K562 (cell line): ENCODE measurements around the gene INPP4B.

Experiments
- CREM ChIP-seq: IDR thresholded peaks from 2 replicates; pipeline ENCODE4 v1.6.1; 2014; ENCODE audit warnings: antibody characterized with exemption, low read depth
- EZH2 ChIP-seq: IDR thresholded peaks from 2 replicates; pipeline ENCODE4 v1.6.1; 2012; ENCODE audit warnings: low read depth, mild to moderate bottlenecking, inconsistent platforms, low read length, borderline replicate concordance
- GABPA ChIP-seq: fragments of 200-800 bp; sonication (Bioruptor generic); conservative IDR thresholded peaks from 2 replicates; pipeline ENCODE4 v1.6.1; 2016; ENCODE audit warnings: low read depth, missing genetic modification characterization, missing compliant biosample characterization
- MAFK ChIP-seq: IDR thresholded peaks from 2 replicates; pipeline ENCODE4 v1.6.1; 2011; ENCODE audit warnings: low read length, improper control_type of control experiment
- PPARD ChIP-seq: fragments of 250-450 bp; sonication (Bioruptor Pico); IDR thresholded peaks from 2 replicates; pipeline ENCODE4 v1.8.0; 2022; ENCODE audit warnings: inconsistent platforms, mild to moderate bottlenecking, moderate library complexity
- SIX5 ChIP-seq, 2 experiments: IDR thresholded peaks; 2 replicates each; pipeline ENCODE4 v1.6.1; 2011; ENCODE audit warnings: low read length in 2 of 2, borderline replicate concordance in 1 of 2, low read depth in 1 of 2, mild to moderate bottlenecking in 1 of 2, moderate library complexity in 1 of 2; ENCODE audit not compliant: insufficient read depth in 1 of 2
- TAL1 ChIP-seq: fragments of 450-650 bp; IDR thresholded peaks from 2 replicates; pipeline ENCODE4 v1.6.1; 2016; ENCODE audit warnings: mild to moderate bottlenecking
- ZNF134 ChIP-seq: fragments of 250-450 bp; sonication (Bioruptor Pico); conservative IDR thresholded peaks from 2 replicates; pipeline ENCODE4 v1.4.0; 2020
- ZNF175 ChIP-seq: fragments of 200-800 bp; sonication (Bioruptor generic); IDR thresholded peaks from 2 replicates; pipeline ENCODE4 v1.6.1; 2016; ENCODE audit warnings: low read depth, mild to moderate bottlenecking, missing genetic modification characterization, missing compliant biosample characterization
- ZNF23 ChIP-seq: fragments of 250-450 bp; sonication (Bioruptor Pico); IDR thresholded peaks from 2 replicates; pipeline ENCODE4 v1.4.0; 2020; ENCODE audit warnings: mild to moderate bottlenecking
- TF ChIP-seq, protein P1 (sequence below): IDR thresholded peaks from 2 replicates; pipeline ENCODE4 v1.6.1; 2014; ENCODE audit warnings: antibody characterized with exemption
- TF ChIP-seq, protein P2 (sequence below), 2 experiments: fragments of 450-650 bp; formaldehyde crosslinking in 1 of 2; IDR thresholded peaks; 2 replicates each; pipeline versions ENCODE4 v1.4.0 to v1.6.1; 2014 to 2020; ENCODE audit warnings: mild to moderate bottlenecking in 2 of 2, borderline replicate concordance in 1 of 2, low read depth in 1 of 2
- TF ChIP-seq, protein P3 (sequence below), 3 experiments: IDR thresholded peaks in 2 of 3; conservative IDR thresholded peaks in 1 of 3; 2 replicates each; pipeline ENCODE4 v1.5.1; 2011 to 2012; ENCODE audit warnings: low read length in 3 of 3, mild to moderate bottlenecking in 3 of 3, control low read depth in 2 of 3, improper control_type of control experiment in 1 of 3, inconsistent platforms in 1 of 3, low read depth in 1 of 3, mixed read lengths in 1 of 3, moderate library complexity in 1 of 3; ENCODE audit not compliant: insufficient read depth in 2 of 3

DNA sequence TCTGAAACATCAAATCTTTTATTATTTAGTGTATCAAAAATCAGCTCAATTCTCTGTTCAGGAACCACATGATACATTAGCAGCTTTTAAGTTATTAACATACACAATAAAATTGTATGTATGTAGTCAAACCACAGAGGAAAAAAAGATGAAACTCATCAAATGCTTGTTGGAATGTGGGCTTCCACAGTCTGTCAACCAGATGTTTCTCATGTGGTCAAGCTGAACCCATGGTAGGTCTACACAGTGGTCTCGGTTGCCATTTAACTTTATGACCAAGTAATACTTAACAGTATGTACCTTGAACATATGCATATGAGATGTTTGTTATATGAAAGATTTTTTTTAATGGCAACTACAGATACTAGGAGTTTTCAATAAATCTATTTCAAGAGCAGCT is 781.9 kb downstream of the INPP4B start:
- no peak for TF ChIP-seq GABPA (tag)
- TF ChIP-seq PPARD (CRISPR knock-in tag) = no peak
- TF ChIP-seq, protein P1, sequence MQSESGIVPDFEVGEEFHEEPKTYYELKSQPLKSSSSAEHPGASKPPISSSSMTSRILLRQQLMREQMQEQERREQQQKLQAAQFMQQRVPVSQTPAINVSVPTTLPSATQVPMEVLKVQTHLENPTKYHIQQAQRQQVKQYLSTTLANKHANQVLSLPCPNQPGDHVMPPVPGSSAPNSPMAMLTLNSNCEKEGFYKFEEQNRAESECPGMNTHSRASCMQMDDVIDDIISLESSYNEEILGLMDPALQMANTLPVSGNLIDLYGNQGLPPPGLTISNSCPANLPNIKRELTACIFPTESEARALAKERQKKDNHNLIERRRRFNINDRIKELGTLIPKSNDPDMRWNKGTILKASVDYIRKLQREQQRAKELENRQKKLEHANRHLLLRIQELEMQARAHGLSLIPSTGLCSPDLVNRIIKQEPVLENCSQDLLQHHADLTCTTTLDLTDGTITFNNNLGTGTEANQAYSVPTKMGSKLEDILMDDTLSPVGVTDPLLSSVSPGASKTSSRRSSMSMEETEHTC = no peak
- TF ChIP-seq ZNF134 = no peak
- TF ChIP-seq, protein P2, sequence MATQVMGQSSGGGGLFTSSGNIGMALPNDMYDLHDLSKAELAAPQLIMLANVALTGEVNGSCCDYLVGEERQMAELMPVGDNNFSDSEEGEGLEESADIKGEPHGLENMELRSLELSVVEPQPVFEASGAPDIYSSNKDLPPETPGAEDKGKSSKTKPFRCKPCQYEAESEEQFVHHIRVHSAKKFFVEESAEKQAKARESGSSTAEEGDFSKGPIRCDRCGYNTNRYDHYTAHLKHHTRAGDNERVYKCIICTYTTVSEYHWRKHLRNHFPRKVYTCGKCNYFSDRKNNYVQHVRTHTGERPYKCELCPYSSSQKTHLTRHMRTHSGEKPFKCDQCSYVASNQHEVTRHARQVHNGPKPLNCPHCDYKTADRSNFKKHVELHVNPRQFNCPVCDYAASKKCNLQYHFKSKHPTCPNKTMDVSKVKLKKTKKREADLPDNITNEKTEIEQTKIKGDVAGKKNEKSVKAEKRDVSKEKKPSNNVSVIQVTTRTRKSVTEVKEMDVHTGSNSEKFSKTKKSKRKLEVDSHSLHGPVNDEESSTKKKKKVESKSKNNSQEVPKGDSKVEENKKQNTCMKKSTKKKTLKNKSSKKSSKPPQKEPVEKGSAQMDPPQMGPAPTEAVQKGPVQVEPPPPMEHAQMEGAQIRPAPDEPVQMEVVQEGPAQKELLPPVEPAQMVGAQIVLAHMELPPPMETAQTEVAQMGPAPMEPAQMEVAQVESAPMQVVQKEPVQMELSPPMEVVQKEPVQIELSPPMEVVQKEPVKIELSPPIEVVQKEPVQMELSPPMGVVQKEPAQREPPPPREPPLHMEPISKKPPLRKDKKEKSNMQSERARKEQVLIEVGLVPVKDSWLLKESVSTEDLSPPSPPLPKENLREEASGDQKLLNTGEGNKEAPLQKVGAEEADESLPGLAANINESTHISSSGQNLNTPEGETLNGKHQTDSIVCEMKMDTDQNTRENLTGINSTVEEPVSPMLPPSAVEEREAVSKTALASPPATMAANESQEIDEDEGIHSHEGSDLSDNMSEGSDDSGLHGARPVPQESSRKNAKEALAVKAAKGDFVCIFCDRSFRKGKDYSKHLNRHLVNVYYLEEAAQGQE (IDR thresholded peaks at IDR 0.05; ENCODE audit: borderline replicate concordance) = no peak
- TF ChIP-seq, protein P2 (CRISPR knock-in tag; IDR thresholded peaks at IDR 0.05; ENCODE audit: low read depth) = no peak
- TF ChIP-seq ZNF175 (CRISPR knock-in tag) = no peak
- no peak for TF ChIP-seq SIX5 (IDR thresholded peaks at IDR 0.05; ENCODE audit: borderline replicate concordance in 1 of 2, insufficient read depth in 1 of 2, low read depth in 1 of 2, low read length in 2 of 2)
- TF ChIP-seq, protein P3, sequence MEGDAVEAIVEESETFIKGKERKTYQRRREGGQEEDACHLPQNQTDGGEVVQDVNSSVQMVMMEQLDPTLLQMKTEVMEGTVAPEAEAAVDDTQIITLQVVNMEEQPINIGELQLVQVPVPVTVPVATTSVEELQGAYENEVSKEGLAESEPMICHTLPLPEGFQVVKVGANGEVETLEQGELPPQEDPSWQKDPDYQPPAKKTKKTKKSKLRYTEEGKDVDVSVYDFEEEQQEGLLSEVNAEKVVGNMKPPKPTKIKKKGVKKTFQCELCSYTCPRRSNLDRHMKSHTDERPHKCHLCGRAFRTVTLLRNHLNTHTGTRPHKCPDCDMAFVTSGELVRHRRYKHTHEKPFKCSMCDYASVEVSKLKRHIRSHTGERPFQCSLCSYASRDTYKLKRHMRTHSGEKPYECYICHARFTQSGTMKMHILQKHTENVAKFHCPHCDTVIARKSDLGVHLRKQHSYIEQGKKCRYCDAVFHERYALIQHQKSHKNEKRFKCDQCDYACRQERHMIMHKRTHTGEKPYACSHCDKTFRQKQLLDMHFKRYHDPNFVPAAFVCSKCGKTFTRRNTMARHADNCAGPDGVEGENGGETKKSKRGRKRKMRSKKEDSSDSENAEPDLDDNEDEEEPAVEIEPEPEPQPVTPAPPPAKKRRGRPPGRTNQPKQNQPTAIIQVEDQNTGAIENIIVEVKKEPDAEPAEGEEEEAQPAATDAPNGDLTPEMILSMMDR (IDR thresholded peaks at IDR 0.05 in 2 of 3, conservative IDR thresholded peaks at IDR 0.05 in 1 of 3; ENCODE audit: insufficient read depth in 2 of 3, low read depth in 1 of 3, low read length in 3 of 3) = no peak
- TF ChIP-seq CREM = no peak
- TF ChIP-seq TAL1 = no peak
- TF ChIP-seq EZH2 = no peak
- no peak for TF ChIP-seq ZNF23 (CRISPR knock-in tag)
- no peak for TF ChIP-seq MAFK
